ENCODE data around the gene CLCN6. TPM values are rescaled to one million over a fixed set of nuclear protein-coding genes. Genes with fewer than 3 reads are reported as not detected.
A peak's percentile ranks its signal among the peaks of the same experiment; 100 is the strongest.

Gene CLCN6
- total and polyA plus RNA-seq, 4 donors = 3.9 to 37.5 (median 20.7) TPM

- Histone ChIP-seq H3K27me3 (ENCODE audit: control insufficient read depth in 1 of 2, insufficient read depth in 2 of 2, low read length in 1 of 2) (no peaks in the 10 kb centered on the region), H3K27ac (ENCODE audit: low read depth in 1 of 2, low read length in 2 of 2) (peak overlapping the region; percentile 51 to 93), H3K36me3 (ENCODE audit: control insufficient read depth in 1 of 2, insufficient read depth in 2 of 2, low read length in 1 of 2) (no peaks in the 10 kb centered on the region), H3K9me3 (ENCODE audit: control insufficient read depth, low read length) (no peaks in the 10 kb centered on the region), H3K4me1 (ENCODE audit: control insufficient read depth in 1 of 2, insufficient read depth in 2 of 2, low read length in 2 of 2) (peaks cover 0 to 3% of the 10 kb centered on the region in 2 donors), H3K4me3 (ENCODE audit: low read length in 2 of 2) (peak overlapping the region; percentile 40 to 83)
- intact Hi-C loops (cut with DNase I) = loop anchor here (2.0 to 5.0 kb wide), 2 partner anchors 16 to 68 kb away; partner anchors contain the start of gene AGTRAP (in 2 of the 2)
- peak in 1 of 2 donors; percentile 79 for DNase-seq
- ATAC-seq (ENCODE audit: low FRiP score) = no peak
- 1% methylated on average over 17 of the region's 17 CpGs for WGBS, 2 donors
Measured at GRCh38 chr1:11804666-11805421, 1.1 kb upstream of the CLCN6 start.

- WGBS, 2 donors = 0% methylated on average over 14 to 20 of the region's 20 CpGs
- ATAC-seq (ENCODE audit: low FRiP score) (peak; percentile 55), DNase-seq (no peak)
- Histone ChIP-seq H3K27me3 (ENCODE audit: control insufficient read depth in 1 of 2, insufficient read depth in 2 of 2, low read length in 1 of 2) (no peaks in the 10 kb centered on the region), H3K9me3 (ENCODE audit: control insufficient read depth, low read length) (no peaks in the 10 kb centered on the region), H3K36me3 (ENCODE audit: control insufficient read depth in 1 of 2, insufficient read depth in 2 of 2, low read length in 1 of 2) (no peaks in the 10 kb centered on the region), H3K27ac (ENCODE audit: low read depth in 1 of 2, low read length in 2 of 2) (peak overlapping the region; percentile 12 to 18), H3K4me1 (ENCODE audit: control insufficient read depth in 1 of 2, insufficient read depth in 2 of 2, low read length in 2 of 2) (peaks cover 0 to 3% of the 10 kb centered on the region in 2 donors), H3K4me3 (ENCODE audit: low read length in 2 of 2) (peak overlapping the region; percentile 38 to 78)
- intact Hi-C loops (cut with DNase I) = loop anchor here in 1 of 2 donors (5.0 kb wide), 1 partner anchor 69 kb away; the partner anchor contains the start of gene AGTRAP
Measured at GRCh38 chr1:11806307-11806936, 431 bp downstream of the CLCN6 start.

- H3K4me3 ChIP-seq (ENCODE audit: low read length in 2 of 2) = peak overlapping the region in 1 of 2 donors; percentile 4
- H3K27me3 ChIP-seq (ENCODE audit: control insufficient read depth in 1 of 2, insufficient read depth in 2 of 2, low read length in 1 of 2) = no peaks in the 10 kb centered on the region
- no peak overlapping the region for H3K27ac ChIP-seq (ENCODE audit: low read depth in 1 of 2, low read length in 2 of 2)
- peaks cover 0 to under 1% of the 10 kb centered on the region in 2 donors for H3K36me3 ChIP-seq (ENCODE audit: control insufficient read depth in 1 of 2, insufficient read depth in 2 of 2, low read length in 1 of 2)
- WGBS, 2 donors = 57 to 64% methylated on average over 2 of the region's 2 CpGs
- H3K9me3 ChIP-seq (ENCODE audit: control insufficient read depth, low read length) = no peaks in the 10 kb centered on the region
- no peak for ATAC-seq (ENCODE audit: low FRiP score)
- peaks cover 0 to 3% of the 10 kb centered on the region in 2 donors for H3K4me1 ChIP-seq (ENCODE audit: control insufficient read depth in 1 of 2, insufficient read depth in 2 of 2, low read length in 2 of 2)
- intact Hi-C loops (cut with DNase I) = loop anchor here in 1 of 2 donors (5.0 kb wide), 1 partner anchor 70 kb away; the partner anchor contains the start of gene AGTRAP
- DNase-seq = no peak
Measured at GRCh38 chr1:11807133-11807532, 1.1 kb downstream of the CLCN6 start.

GRCh38 chr1:11813021-11813420, 7.0 kb downstream of the CLCN6 start:
- ATAC-seq (ENCODE audit: low FRiP score) (no peak), DNase-seq (no peak)
- Histone ChIP-seq H3K36me3 (ENCODE audit: control insufficient read depth in 1 of 2, insufficient read depth in 2 of 2, low read length in 1 of 2) (peaks cover 3 to 6% of the 10 kb centered on the region in 2 donors), H3K27ac (ENCODE audit: low read depth in 1 of 2, low read length in 2 of 2) (no peak overlapping the region), H3K4me3 (ENCODE audit: low read length in 2 of 2) (no peak overlapping the region), H3K4me1 (ENCODE audit: control insufficient read depth in 1 of 2, insufficient read depth in 2 of 2, low read length in 2 of 2) (no peaks in the 10 kb centered on the region), H3K9me3 (ENCODE audit: control insufficient read depth, low read length) (no peaks in the 10 kb centered on the region), H3K27me3 (ENCODE audit: control insufficient read depth in 1 of 2, insufficient read depth in 2 of 2, low read length in 1 of 2) (no peaks in the 10 kb centered on the region)
- 87 to 90% methylated on average over 5 of the region's 5 CpGs for WGBS, 2 donors
- intact Hi-C loops (cut with DNase I) = no loop called here

- H3K4me3 ChIP-seq (ENCODE audit: low read length in 2 of 2) = no peak overlapping the region
- no peaks in the 10 kb centered on the region for H3K9me3 ChIP-seq (ENCODE audit: control insufficient read depth, low read length)
- no peaks in the 10 kb centered on the region for H3K4me1 ChIP-seq (ENCODE audit: control insufficient read depth in 1 of 2, insufficient read depth in 2 of 2, low read length in 2 of 2)
- H3K27ac ChIP-seq (ENCODE audit: low read depth in 1 of 2, low read length in 2 of 2) = no peak overlapping the region
- no peaks in the 10 kb centered on the region for H3K27me3 ChIP-seq (ENCODE audit: control insufficient read depth in 1 of 2, insufficient read depth in 2 of 2, low read length in 1 of 2)
- DNase-seq = no peak
- WGBS, 2 donors = 92 to 95% methylated on average over 12 of the region's 12 CpGs
- ATAC-seq (ENCODE audit: low FRiP score) = no peak
- intact Hi-C loops (cut with DNase I) = no loop called here
- H3K36me3 ChIP-seq (ENCODE audit: control insufficient read depth in 1 of 2, insufficient read depth in 2 of 2, low read length in 1 of 2) = peaks cover 2 to 6% of the 10 kb centered on the region in 2 donors
Measured at GRCh38 chr1:11817192-11817591, 11.2 kb downstream of the CLCN6 start.

- no peak overlapping the region for H3K27ac ChIP-seq (ENCODE audit: low read depth in 1 of 2, low read length in 2 of 2)
- H3K4me3 ChIP-seq (ENCODE audit: low read length in 2 of 2) = no peak overlapping the region
- intact Hi-C loops (cut with DNase I) = no loop called here
- ATAC-seq (ENCODE audit: low FRiP score) (no peak), DNase-seq (no peak)
- WGBS, 2 donors = 75 to 77% methylated on average over 3 of the region's 3 CpGs
- H3K4me1 ChIP-seq (ENCODE audit: control insufficient read depth in 1 of 2, insufficient read depth in 2 of 2, low read length in 2 of 2) = no peaks in the 10 kb centered on the region
- H3K27me3 ChIP-seq (ENCODE audit: control insufficient read depth in 1 of 2, insufficient read depth in 2 of 2, low read length in 1 of 2) = no peaks in the 10 kb centered on the region
- peaks cover 6 to 11% of the 10 kb centered on the region in 2 donors for H3K36me3 ChIP-seq (ENCODE audit: control insufficient read depth in 1 of 2, insufficient read depth in 2 of 2, low read length in 1 of 2)
- H3K9me3 ChIP-seq (ENCODE audit: control insufficient read depth, low read length) = no peaks in the 10 kb centered on the region
Measured at GRCh38 chr1:11822091-11822490, 16.1 kb downstream of the CLCN6 start.

- ATAC-seq (ENCODE audit: low FRiP score) (no peak), DNase-seq (peak in 1 of 2 donors; percentile 20)
- intact Hi-C loops (cut with DNase I) = no loop called here
- peaks cover 5 to 11% of the 10 kb centered on the region in 2 donors for H3K36me3 ChIP-seq (ENCODE audit: control insufficient read depth in 1 of 2, insufficient read depth in 2 of 2, low read length in 1 of 2)
- H3K27me3 ChIP-seq (ENCODE audit: control insufficient read depth in 1 of 2, insufficient read depth in 2 of 2, low read length in 1 of 2) = no peaks in the 10 kb centered on the region
- H3K9me3 ChIP-seq (ENCODE audit: control insufficient read depth, low read length) = no peaks in the 10 kb centered on the region
- no peaks in the 10 kb centered on the region for H3K4me1 ChIP-seq (ENCODE audit: control insufficient read depth in 1 of 2, insufficient read depth in 2 of 2, low read length in 2 of 2)
- H3K4me3 ChIP-seq (ENCODE audit: low read length in 2 of 2) = no peak overlapping the region
- WGBS, 2 donors = 85 to 91% methylated on average over 17 of the region's 17 CpGs
- H3K27ac ChIP-seq (ENCODE audit: low read depth in 1 of 2, low read length in 2 of 2) = no peak overlapping the region
Measured at GRCh38 chr1:11823366-11824137, 17.6 kb downstream of the CLCN6 start.

GRCh38 chr1:11825131-11825530, 19.1 kb downstream of the CLCN6 start:
- no peak for DNase-seq
- peaks cover 11% of the 10 kb centered on the region in 2 donors for H3K36me3 ChIP-seq (ENCODE audit: control insufficient read depth in 1 of 2, insufficient read depth in 2 of 2, low read length in 1 of 2)
- H3K27ac ChIP-seq (ENCODE audit: low read depth in 1 of 2, low read length in 2 of 2) = no peak overlapping the region
- H3K4me3 ChIP-seq (ENCODE audit: low read length in 2 of 2) = no peak overlapping the region
- H3K27me3 ChIP-seq (ENCODE audit: control insufficient read depth in 1 of 2, insufficient read depth in 2 of 2, low read length in 1 of 2) = no peaks in the 10 kb centered on the region
- 90 to 91% methylated on average over 7 of the region's 7 CpGs for WGBS, 2 donors
- H3K4me1 ChIP-seq (ENCODE audit: control insufficient read depth in 1 of 2, insufficient read depth in 2 of 2, low read length in 2 of 2) = no peaks in the 10 kb centered on the region
- no peak for ATAC-seq (ENCODE audit: low FRiP score)
- no peaks in the 10 kb centered on the region for H3K9me3 ChIP-seq (ENCODE audit: control insufficient read depth, low read length)
- intact Hi-C loops (cut with DNase I) = no loop called here

Measured in aorta (tissue), 5 donors.